ES-I3 (cell line): ENCODE measurements around the gene PTGES2.

ENCODE experiments used
- H3K36me3 ChIP-seq: 2 replicates; pipeline ENCODE4 v1.6.1; 2013; ENCODE audit warnings: mild to moderate bottlenecking, low read length, control low read depth, moderate library complexity; ENCODE audit not compliant: insufficient read depth
- H3K4me1 ChIP-seq: 2 replicates; pipeline ENCODE4 v1.6.1; 2013; ENCODE audit warnings: mild to moderate bottlenecking, control low read depth, low read length; ENCODE audit not compliant: insufficient read depth
- H3K9ac ChIP-seq: 2 replicates; pipeline ENCODE4 v1.6.1; 2013; ENCODE audit warnings: low read depth, mild to moderate bottlenecking, low read length, moderate library complexity
- H3K9me3 ChIP-seq: 2 replicates; pipeline ENCODE4 v1.6.1; 2013; ENCODE audit warnings: mild to moderate bottlenecking, low read length, moderate library complexity; ENCODE audit not compliant: control insufficient read depth, insufficient read depth

PTGES2 gene

DNA sequence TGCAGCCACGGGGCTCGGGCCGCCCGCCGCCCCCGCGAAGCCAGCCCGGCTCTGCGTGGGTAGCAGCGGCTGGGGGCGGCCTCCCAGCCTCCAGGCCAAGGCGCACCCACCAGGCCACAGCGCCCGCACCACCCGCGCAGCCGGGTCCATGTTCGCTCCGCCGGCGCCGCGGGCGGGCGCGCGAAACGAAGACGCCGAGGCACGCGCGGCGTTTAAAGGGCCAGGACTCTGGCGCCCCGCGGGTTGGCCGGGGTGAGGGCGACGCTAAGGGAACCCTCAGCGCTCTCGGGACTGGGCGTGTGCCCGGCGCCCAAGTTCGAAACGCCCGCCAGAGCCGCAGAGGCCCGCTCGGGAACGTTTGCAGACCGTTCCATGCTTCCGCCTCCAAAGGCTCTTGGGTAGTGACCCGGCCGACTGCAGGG lies at the start of gene PTGES2:
TSS of gene PTGES2 (minus strand) at position 162 of the 422 bp plus-strand sequence. CDS start at position 150, 12 bp downstream.
- peak within 1 kb of the TSS; percentile 92 for H3K9ac ChIP-seq
- peaks cover 6% of the 10 kb centered on the region for H3K4me1 ChIP-seq
- no peaks in the 10 kb centered on the region; the same call in 1 of the 2 replicates for H3K9me3 ChIP-seq
- H3K36me3 ChIP-seq = peaks cover 3% of the 10 kb centered on the region; the same call in 1 of the 2 replicates

DNA sequence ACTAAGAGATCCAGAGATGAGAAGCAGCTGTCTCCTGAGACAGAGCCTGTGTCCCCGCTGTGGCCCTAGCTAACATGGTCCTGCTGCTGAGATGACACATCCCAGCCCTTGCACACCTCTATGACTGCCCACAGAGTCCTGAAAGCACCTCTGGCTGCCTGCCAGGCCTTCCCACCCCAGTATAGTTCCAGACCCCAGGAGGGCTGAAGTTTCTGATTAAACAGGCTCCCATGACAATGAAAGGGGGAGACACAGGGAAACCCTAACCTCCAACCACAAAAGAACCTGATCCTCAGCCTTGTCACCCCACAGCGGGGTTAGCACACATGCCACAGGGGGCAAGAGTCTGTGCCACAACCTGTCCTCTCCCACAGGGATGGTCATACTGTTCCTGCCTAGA lies 48.2 kb upstream of the PTGES2 start:
- Histone ChIP-seq H3K9ac (no peak overlapping the region), H3K36me3 (peaks cover 21% of the 10 kb centered on the region), H3K4me1 (no peaks in the 10 kb centered on the region), H3K9me3 (no peaks in the 10 kb centered on the region)

DNA sequence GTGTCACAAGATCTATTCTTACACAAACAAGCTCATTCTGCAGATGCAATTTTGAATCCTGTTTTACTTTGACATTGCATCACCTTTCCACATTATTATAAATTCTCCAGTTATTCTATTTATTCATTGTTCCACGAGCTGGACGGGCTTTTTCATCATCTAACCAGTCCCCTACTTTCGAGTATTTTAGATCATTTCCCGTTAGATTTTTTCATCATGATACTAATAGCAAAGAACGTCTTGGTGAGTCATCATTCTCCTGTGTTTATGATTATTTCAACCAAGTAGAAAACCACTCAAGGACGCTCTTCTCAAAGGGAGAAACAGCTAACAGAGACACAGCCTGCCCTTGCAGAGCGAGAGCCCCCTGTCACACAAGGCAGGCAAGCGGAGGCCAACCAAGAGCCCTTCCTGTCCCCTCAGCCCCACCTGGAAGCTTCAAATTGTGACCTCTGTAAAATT lies 47.6 kb upstream of the PTGES2 start:
- Histone ChIP-seq H3K36me3 (peaks cover 16% of the 10 kb centered on the region), H3K4me1 (no peaks in the 10 kb centered on the region)

DNA sequence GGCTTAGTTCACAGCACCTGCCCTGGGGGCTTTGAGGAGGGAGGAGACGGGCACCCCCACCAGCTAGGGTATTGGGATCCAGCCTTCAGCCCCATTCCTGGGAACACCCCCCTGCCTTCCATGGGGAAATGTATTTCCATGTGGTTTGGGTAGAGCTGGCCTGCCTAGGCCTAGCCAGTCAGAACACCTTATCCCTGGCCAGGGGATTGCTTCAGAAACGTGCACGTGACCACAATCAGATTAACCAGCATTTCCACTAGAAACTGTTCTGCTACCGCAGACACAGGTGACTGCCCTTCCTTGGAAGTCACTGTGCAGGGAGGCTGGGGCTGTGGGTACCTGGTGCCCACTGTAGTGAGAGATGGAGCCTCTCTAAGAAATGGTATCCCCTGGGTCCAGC lies 46.5 kb upstream of the PTGES2 start:
- H3K36me3 ChIP-seq = peaks cover 12% of the 10 kb centered on the region
- H3K4me1 ChIP-seq = no peaks in the 10 kb centered on the region
- no peak overlapping the region for H3K9ac ChIP-seq
- no peaks in the 10 kb centered on the region for H3K9me3 ChIP-seq

More for the DNA sequence above, 47.6 kb upstream of the PTGES2 start:
- Histone ChIP-seq H3K9me3 (no peaks in the 10 kb centered on the region), H3K9ac (no peak overlapping the region)

DNA sequence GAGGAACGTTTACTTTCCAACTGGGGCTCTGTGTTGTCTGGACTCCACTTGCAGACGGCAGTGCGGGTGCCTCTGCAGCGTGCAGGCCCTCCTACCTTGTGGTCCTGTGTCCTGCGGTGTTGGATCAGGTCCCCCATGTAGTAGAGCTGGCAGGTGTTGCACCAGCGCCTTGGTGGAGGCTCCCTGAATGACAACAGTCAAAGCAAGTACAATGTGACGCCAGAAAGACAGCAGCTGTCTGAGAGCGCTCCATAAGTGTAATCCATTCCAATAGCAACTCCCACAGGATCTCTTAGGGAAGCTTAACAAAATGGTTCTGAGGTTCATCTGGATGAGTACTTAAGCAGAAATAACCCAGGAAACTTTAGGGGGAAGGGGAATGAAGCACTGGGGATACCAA lies 42.4 kb upstream of the PTGES2 start:
- Histone ChIP-seq H3K4me1 (no peaks in the 10 kb centered on the region), H3K36me3 (no peaks in the 10 kb centered on the region), H3K9me3 (no peaks in the 10 kb centered on the region), H3K9ac (no peak overlapping the region)

DNA sequence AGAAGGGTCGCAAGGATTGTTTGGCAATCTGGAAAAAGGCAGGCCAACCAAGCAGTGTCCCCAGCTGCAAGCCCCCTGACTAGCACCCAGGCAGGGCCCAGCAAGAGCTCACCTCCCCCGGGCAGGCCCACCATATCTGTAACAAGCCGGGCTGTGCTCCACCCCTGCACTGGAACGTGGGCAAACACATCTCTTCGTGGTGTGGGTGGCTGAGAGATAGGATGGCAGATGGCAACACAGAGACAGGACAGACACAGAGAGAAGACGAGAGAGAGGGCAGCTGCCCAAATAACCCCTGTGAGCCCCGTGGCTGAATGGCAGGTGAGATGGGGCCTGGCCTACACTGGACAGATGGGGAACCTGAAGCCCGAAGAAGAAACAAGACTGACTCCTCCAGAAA lies 42.0 kb upstream of the PTGES2 start:
- H3K9ac ChIP-seq = no peak overlapping the region
- no peaks in the 10 kb centered on the region for H3K9me3 ChIP-seq
- H3K36me3 ChIP-seq = no peaks in the 10 kb centered on the region
- no peaks in the 10 kb centered on the region for H3K4me1 ChIP-seq

DNA sequence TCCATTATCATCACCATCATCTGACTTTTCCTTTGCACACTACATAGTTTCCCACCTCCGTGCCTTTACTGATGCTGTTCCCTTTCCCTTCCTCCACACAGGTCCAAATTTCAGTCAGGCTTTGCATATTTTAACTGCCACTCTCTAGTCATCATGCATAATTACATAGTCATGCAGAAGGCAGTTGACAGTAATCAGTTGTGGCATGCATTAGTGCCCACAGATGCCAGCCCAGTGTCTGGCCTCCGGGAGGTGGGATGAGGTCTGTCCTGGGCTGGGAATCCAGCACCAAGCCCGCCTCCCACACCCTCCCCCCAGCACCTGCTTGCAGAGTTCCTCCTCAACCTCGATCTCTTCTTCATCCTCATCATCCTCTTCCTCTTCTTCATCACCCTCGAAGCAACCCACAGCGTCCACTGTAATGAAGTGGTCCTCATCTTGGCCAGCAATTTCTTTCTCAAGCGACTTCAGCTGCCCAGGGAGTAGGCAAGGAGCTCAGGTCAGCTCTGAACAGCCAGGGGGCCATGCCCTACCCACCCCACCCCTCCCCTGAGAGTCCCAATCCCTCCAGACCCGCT lies 41.3 kb upstream of the PTGES2 start:
- H3K36me3 ChIP-seq = no peaks in the 10 kb centered on the region
- H3K4me1 ChIP-seq = no peaks in the 10 kb centered on the region
- no peaks in the 10 kb centered on the region for H3K9me3 ChIP-seq
- H3K9ac ChIP-seq = no peak overlapping the region

DNA sequence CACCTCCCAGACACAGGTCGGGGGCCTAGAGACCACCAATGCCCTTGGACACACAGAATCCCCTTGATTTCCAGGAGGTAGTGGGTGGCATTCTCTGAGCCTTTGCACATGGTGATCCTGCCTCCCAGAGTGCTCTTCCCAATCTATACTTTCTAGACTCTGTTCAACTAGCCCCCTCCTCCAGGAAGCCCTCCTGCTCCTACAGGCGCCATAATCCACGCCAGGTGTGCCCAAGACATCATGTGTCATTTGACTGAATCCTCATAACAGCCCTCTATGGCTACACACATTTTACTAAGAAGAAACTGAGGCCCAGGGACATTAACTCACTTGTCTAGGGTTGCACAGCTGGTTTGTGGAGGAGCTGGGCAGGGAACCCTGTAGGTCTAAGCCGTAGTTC lies 39.7 kb upstream of the PTGES2 start:
- no peaks in the 10 kb centered on the region for H3K9me3 ChIP-seq
- H3K4me1 ChIP-seq = no peaks in the 10 kb centered on the region
- H3K9ac ChIP-seq = no peak overlapping the region
- no peaks in the 10 kb centered on the region for H3K36me3 ChIP-seq

DNA sequence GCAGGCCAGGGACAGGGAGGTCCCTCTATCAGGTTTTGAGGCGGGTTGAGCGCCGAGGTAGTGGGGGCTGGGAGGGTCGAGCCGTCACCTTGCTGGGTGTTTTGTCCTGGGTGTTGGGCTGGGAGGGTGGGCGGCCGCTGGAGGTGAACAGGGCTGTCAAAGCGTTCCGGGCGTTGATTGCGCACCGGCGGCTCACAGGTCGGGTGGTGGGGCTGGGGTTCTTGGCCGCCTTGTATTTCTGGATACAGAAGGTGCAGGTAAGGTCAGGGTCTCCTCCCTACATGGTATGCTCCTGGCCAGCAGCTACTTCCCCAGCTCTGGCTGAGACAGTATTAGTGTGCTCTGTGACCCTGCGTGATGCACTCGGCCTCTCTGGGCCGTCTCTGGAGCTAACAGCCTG lies 38.6 kb upstream of the PTGES2 start:
- Histone ChIP-seq H3K4me1 (0 out of 2 replicates have a peak, but pooled peaks cover under 1% of the 10 kb centered on the region), H3K9ac (no peak overlapping the region), H3K36me3 (no peaks in the 10 kb centered on the region), H3K9me3 (no peaks in the 10 kb centered on the region)

DNA sequence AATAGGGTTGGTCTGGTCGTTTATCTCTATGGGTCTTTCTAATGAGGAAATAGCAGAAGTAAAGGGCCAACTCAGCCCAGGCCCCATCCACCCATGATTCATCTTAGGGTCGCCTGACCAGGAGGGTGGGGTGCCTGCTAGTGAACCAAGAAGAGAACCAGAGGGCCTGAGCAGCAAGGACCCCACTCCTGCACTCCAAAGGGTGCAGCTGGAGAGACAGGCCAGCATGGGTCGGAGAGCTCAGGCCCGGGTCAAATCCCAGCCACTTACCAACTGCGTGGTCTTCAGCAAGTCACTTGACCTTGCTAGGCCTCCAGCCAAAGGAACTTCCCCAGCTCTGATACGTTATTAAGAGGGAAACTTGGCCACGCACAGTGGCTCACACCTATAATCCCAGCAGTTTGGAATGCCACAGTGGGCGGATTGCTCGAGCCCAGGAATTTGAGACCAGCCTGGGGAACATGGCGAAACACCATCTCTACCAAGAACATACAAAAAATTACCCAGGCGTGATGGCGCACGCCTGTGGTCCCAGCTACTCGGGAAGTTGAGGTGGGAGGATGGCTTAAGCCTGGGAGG lies 36.9 kb upstream of the PTGES2 start:
- 0 out of 2 replicates have a peak, but pooled peaks cover 3% of the 10 kb centered on the region for H3K4me1 ChIP-seq
- no peaks in the 10 kb centered on the region for H3K36me3 ChIP-seq
- H3K9ac ChIP-seq = no peak overlapping the region
- H3K9me3 ChIP-seq = no peaks in the 10 kb centered on the region

DNA sequence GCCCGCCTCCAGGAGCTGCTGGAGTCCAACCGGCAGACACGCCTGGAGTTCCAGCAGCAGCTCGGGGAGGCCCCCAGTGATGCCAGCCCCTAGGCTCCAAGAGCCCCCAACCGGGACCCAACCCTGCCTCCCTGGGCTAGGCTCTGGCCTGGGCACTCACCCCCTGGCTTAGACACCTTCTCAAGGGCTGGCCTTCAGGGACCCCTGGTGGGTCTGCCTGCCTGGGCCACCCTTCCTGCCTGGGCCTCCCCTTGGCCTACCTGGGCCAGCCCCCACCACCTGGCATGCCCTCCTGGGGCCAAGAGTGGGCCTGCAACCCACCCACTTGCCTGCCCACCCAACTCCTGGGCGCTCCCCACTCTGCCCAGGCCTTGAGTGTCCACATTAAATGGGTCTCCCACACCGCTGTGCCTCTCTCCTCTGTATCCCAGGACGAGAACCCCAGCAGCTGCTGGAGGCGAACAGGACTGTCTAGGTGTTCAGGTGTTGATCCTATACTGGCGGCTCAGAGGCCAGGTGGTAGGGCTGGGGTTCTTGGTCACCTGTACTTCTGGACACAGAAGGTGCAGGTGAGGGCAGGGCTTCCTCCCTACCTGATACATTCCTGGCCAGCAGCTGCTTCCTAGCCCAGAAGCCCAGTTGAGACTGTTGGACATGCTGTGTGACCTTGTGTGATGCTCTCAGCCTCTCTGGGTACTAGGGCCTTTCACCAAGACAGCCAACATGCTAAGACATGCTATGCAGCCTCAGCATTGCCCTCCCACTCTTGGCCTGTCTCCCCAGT lies 36.2 kb upstream of the PTGES2 start:
- Histone ChIP-seq H3K9ac (no peak overlapping the region), H3K9me3 (no peaks in the 10 kb centered on the region), H3K36me3 (no peaks in the 10 kb centered on the region), H3K4me1 (0 out of 2 replicates have a peak, but pooled peaks cover 3% of the 10 kb centered on the region)

DNA sequence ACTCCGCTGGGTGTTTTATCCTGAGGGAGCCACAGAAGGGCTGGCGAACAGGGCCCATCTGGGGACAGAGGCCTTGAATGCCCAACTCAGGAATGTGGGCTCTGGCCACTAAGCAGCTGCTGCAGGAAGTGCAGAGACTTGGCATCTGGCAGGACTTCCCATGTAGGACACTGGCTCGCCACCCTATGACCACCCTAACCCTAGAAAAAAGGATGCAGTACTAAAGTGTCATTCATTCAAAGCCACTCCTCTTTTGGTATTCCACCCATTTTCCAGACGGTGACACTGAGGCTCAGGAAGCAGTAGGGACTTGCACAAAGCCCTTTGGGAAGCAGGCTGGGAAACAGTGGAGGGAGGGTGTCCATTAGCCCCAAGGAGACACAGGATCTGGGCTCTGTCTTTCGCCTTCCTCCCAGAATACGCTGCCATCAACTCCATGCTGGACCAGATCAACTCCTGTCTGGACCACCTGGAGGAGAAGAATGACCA lies 35.5 kb upstream of the PTGES2 start:
- H3K4me1 ChIP-seq = 0 out of 2 replicates have a peak, but pooled peaks cover 3% of the 10 kb centered on the region
- no peak overlapping the region for H3K9ac ChIP-seq
- H3K9me3 ChIP-seq = no peaks in the 10 kb centered on the region
- H3K36me3 ChIP-seq = no peaks in the 10 kb centered on the region

DNA sequence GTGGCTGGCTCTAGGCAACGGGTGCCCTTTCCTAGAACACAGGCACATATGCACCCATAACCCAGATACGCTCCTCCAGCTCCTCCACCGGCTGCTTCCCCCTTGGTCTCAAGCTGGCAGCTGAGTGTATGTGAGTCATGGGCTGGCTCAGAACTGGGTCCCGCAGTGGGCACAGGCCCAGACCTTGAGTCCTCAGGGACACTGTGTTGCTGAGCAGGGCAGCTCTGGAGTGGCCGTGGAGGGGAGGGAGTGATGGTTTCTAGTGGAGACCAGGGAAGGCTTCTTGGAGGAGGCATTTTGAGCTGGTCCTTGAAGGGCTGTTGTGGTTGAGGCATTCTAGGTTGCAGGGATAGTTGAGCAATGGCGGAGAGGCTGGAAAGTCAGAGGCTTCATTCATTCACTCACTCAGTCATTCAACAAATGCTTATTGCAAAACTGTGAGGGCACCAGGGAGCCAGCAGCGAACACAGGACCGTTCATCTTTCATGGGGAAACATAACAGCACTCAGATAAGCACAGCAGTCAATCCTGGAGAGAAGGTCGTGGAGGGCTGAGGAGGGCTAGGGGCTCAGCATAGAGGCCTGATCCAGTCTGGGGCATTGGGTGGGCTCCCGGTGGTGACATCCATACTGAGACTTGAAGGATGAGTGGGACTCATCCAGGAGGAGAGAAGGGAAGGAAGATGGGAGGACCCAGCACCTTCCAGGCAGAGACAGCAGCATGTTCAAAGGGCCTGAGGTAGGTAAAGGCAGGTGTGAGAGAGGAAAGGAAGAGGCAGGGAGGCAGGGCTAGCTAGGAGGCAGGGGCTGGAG lies 34.9 kb upstream of the PTGES2 start:
- no peaks in the 10 kb centered on the region for H3K36me3 ChIP-seq
- H3K4me1 ChIP-seq = 0 out of 2 replicates have a peak, but pooled peaks cover 3% of the 10 kb centered on the region
- no peak overlapping the region for H3K9ac ChIP-seq
- H3K9me3 ChIP-seq = no peaks in the 10 kb centered on the region
